ENCODE results near the gene NLK. TPM values are rescaled to one million over a fixed set of nuclear protein-coding genes. Genes with fewer than 3 reads are reported as not detected.

NLK gene
- total and polyA plus RNA-seq, 4 experiments from 2014 or later: 1.2 to 14.0 (median 7.8) TPM

DNA sequence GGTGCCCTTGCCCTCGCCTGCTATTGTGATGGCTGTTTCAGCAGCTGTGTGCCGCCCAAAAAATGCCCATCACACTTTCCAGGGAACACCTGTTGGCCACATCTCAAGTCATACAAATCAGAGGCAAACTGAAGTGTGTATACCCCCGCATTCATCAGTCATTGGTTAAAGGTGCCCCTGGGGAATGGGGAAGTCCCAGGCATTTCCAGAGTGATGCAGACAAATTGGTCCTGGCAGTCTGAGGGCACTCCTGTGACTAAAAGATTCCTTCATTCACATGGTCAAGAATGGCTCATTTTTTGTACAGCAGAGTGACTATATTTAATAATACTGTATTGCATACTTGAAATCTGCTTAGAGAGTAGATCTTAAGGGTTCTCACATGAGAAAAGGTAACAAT lies 173.6 kb downstream of the NLK start:
- Mint-ChIP-seq H3K9me3 (peaks cover 0 to 4% (median 0%) of the 10 kb centered on the region in 8 donors), H3K27me3 (peaks cover 0 to 1% of the 10 kb centered on the region in 2 donors), H3K36me3 (no peaks in the 10 kb centered on the region), H3K4me1 (peaks cover 0 to 5% (median 4%) of the 10 kb centered on the region in 4 donors), H3K27ac (peak overlapping the region in 1 of 7 donors; percentile 4), H3K4me3 (no peak overlapping the region)
- H3K27ac ChIP-seq (ENCODE audit: low read depth, low read length): no peak overlapping the region
- no peaks in the 10 kb centered on the region for H3K9me3 ChIP-seq (ENCODE audit: control insufficient read depth in 1 of 2, low read length in 2 of 2)
- DNase-seq: no peak
- no peak overlapping the region for H3K4me3 ChIP-seq (ENCODE audit: low read length in 2 of 2)
- H3K27me3 ChIP-seq (ENCODE audit: insufficient read depth, low read length): no peaks in the 10 kb centered on the region
- CTCF ChIA-PET (ENCODE audit: partially characterized antibody): no interaction called here
- H3K4me1 ChIP-seq (ENCODE audit: insufficient read depth, low read length): no peaks in the 10 kb centered on the region
- intact Hi-C loops (cut with micrococcal nuclease): no loop called here
- H3K36me3 ChIP-seq (ENCODE audit: insufficient read depth, low read length): no peaks in the 10 kb centered on the region
- POLR2A ChIA-PET (ENCODE audit: partially characterized antibody): no interaction called here

GRCh38 chr17:28216528-28216927 lies 174.1 kb downstream of the NLK start:
- Mint-ChIP-seq H3K27ac (no peak overlapping the region), H3K4me1 (peaks cover 0 to 5% (median 4%) of the 10 kb centered on the region in 4 donors), H3K9me3 (peaks cover 0 to 4% (median 0%) of the 10 kb centered on the region in 8 donors), H3K27me3 (peaks cover 0 to 1% of the 10 kb centered on the region in 2 donors), H3K4me3 (no peak overlapping the region), H3K36me3 (no peaks in the 10 kb centered on the region)
- H3K9me3 ChIP-seq (ENCODE audit: control insufficient read depth in 1 of 2, low read length in 2 of 2): no peaks in the 10 kb centered on the region
- intact Hi-C loops (cut with micrococcal nuclease): no loop called here
- ChIA-PET POLR2A (ENCODE audit: partially characterized antibody) (no interaction called here), CTCF (ENCODE audit: partially characterized antibody) (no interaction called here)
- no peak overlapping the region for H3K4me3 ChIP-seq (ENCODE audit: low read length in 2 of 2)
- DNase-seq: no peak
- no peaks in the 10 kb centered on the region for H3K4me1 ChIP-seq (ENCODE audit: insufficient read depth, low read length)
- H3K27ac ChIP-seq (ENCODE audit: low read depth, low read length): no peak overlapping the region
- no peaks in the 10 kb centered on the region for H3K27me3 ChIP-seq (ENCODE audit: insufficient read depth, low read length)
- H3K36me3 ChIP-seq (ENCODE audit: insufficient read depth, low read length): no peaks in the 10 kb centered on the region

DNA sequence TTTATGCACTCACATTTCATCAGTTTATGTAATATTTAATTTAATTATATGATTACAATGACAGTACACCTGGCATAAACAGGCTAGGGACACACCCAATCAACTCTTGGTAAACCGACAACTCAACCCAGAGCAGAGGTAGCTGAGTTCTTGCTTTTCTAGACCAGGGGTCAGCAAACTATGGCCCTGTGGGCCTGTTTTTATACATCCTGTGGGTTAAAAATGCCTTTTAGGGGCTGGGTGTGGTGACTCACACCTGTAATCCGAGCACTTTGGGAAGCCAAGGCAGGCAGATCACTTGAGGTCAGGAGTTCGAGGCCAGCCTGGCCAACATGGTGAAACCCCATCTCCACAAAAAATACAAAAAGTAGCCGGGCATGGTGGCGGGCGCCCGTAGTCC lies 177.3 kb downstream of the NLK start:
- Histone ChIP-seq H3K4me1 (ENCODE audit: insufficient read depth, low read length) (no peaks in the 10 kb centered on the region), H3K36me3 (ENCODE audit: insufficient read depth, low read length) (no peaks in the 10 kb centered on the region), H3K27ac (ENCODE audit: low read depth, low read length) (no peak overlapping the region), H3K27me3 (ENCODE audit: insufficient read depth, low read length) (no peaks in the 10 kb centered on the region), H3K9me3 (ENCODE audit: control insufficient read depth in 1 of 2, low read length in 2 of 2) (no peaks in the 10 kb centered on the region), H3K4me3 (ENCODE audit: low read length in 2 of 2) (no peak overlapping the region)
- ChIA-PET POLR2A (ENCODE audit: partially characterized antibody) (no interaction called here), CTCF (ENCODE audit: partially characterized antibody) (no interaction called here)
- Mint-ChIP-seq H3K36me3 (no peaks in the 10 kb centered on the region), H3K4me3 (no peak overlapping the region), H3K27me3 (peaks cover 1 to 2% of the 10 kb centered on the region in 2 donors), H3K9me3 (no peaks in the 10 kb centered on the region), H3K27ac (no peak overlapping the region), H3K4me1 (peaks cover 0 to 5% (median 4%) of the 10 kb centered on the region in 4 donors)
- DNase-seq: no peak
- intact Hi-C loops (cut with micrococcal nuclease): no loop called here

DNA sequence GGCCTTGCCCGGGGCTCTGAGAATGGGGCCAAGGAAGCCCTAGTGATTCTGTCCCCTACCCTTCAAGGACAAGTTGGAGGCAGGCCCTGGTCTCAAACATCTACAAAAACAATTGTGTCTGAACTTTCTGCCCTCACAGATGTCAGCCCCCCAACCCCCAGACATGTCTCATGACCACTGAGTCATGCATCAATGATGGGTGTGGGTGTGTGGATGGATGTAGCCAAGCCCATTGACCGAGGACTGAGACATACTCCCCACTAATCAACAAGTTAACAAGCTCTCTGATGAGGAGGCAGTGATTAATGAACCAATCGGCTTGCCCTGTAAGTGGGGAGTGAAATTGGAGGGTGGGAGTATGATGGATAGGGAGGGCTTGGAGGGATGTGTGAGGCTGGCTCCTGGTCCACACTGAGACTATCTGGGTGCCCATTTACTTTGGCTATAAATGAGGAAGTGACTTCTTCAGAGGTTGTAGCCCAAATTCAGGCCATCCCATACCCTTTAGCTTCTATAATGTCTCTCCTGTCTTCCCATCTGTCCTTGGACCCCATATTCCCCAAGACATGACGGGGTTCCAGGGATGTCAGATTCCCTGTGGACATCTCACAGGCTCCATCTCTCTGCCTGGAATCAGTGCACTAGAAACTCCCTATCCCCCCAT lies 179.4 kb downstream of the NLK start:
- no peak overlapping the region for H3K27ac ChIP-seq (ENCODE audit: low read depth, low read length)
- no peak overlapping the region for H3K4me3 ChIP-seq (ENCODE audit: low read length in 2 of 2)
- no peaks in the 10 kb centered on the region for H3K9me3 ChIP-seq (ENCODE audit: control insufficient read depth in 1 of 2, low read length in 2 of 2)
- no peaks in the 10 kb centered on the region for H3K4me1 ChIP-seq (ENCODE audit: insufficient read depth, low read length)
- H3K4me3 Mint-ChIP-seq: no peak overlapping the region
- H3K4me1 Mint-ChIP-seq: peaks cover 0 to under 1% (median 0%) of the 10 kb centered on the region in 4 donors
- H3K27me3 Mint-ChIP-seq: peaks cover 7 to 10% of the 10 kb centered on the region in 2 donors
- no peaks in the 10 kb centered on the region for H3K36me3 ChIP-seq (ENCODE audit: insufficient read depth, low read length)
- ChIA-PET CTCF (ENCODE audit: partially characterized antibody) (interaction anchor here (0.5 to 1.7 kb wide), 2 partner anchors 30 to 496 kb away, joined by 5 read pairs; no protein-coding TSS in a partner anchor), POLR2A (ENCODE audit: partially characterized antibody) (no interaction called here)
- DNase-seq: no peak
- peaks cover 9% of the 10 kb centered on the region for H3K27me3 ChIP-seq (ENCODE audit: insufficient read depth, low read length)
- no peak overlapping the region for H3K27ac Mint-ChIP-seq
- no peaks in the 10 kb centered on the region for H3K9me3 Mint-ChIP-seq
- intact Hi-C loops (cut with micrococcal nuclease): no loop called here
- no peaks in the 10 kb centered on the region for H3K36me3 Mint-ChIP-seq

DNA sequence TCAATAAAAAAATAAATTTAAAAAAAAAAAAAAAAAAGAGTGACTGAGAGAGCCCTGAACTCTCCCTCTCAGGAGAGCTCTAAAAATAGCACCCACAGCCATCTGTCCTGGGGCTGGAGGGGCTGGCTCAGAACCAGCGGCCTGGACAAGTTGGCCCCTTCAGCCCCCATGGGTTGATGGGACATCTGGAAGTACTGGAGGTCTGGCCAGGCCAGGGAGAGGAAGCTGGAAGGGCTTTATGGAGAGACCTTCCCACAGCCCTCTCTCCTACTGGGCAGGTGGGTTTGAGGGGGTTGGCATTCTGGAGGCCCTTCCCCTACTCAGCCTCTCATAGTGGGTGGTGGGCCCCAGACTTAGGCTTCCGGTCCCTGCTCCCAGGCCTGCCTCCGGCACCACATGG lies 182.8 kb downstream of the NLK start:
- Histone ChIP-seq H3K36me3 (ENCODE audit: insufficient read depth, low read length) (no peaks in the 10 kb centered on the region), H3K27me3 (ENCODE audit: insufficient read depth, low read length) (peaks cover 19% of the 10 kb centered on the region), H3K4me3 (ENCODE audit: low read length in 2 of 2) (no peak overlapping the region), H3K27ac (ENCODE audit: low read depth, low read length) (no peak overlapping the region), H3K4me1 (ENCODE audit: insufficient read depth, low read length) (peaks cover 10% of the 10 kb centered on the region), H3K9me3 (ENCODE audit: control insufficient read depth in 1 of 2, low read length in 2 of 2) (no peaks in the 10 kb centered on the region)
- no peak overlapping the region for H3K4me3 Mint-ChIP-seq
- peaks cover 0 to 2% (median 0%) of the 10 kb centered on the region in 8 donors for H3K9me3 Mint-ChIP-seq
- intact Hi-C loops (cut with micrococcal nuclease): no loop called here
- ChIA-PET POLR2A (ENCODE audit: partially characterized antibody) (no interaction called here), CTCF (ENCODE audit: partially characterized antibody) (interaction anchor here (0.6 kb wide), 1 partner anchor 456 kb away, joined by 3 read pairs; no protein-coding TSS in a partner anchor)
- no peaks in the 10 kb centered on the region for H3K36me3 Mint-ChIP-seq
- H3K27ac Mint-ChIP-seq: no peak overlapping the region
- H3K27me3 Mint-ChIP-seq: peaks cover 28 to 33% of the 10 kb centered on the region in 2 donors
- no peak for DNase-seq
- peaks cover 4 to 14% (median 10%) of the 10 kb centered on the region in 4 donors for H3K4me1 Mint-ChIP-seq

DNA sequence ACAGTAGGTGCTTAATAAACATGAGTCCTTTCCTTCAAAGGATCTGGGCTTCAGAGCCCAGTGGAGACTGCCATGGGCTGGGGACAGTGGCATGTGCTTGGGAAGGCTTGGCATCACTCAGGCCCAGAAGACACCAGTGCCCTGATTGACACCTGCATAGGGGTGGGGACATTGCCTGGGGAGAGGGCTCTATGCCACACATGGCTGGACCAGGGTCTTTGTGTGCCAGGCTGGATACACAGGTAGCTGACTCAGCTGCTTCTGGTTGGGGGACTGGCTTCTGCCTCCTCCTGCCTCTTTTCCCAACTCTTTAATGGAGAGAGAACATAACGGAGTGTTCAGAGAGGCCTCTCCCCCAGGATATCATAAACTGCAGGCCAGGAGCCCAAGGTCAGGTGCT lies 183.4 kb downstream of the NLK start:
- Mint-ChIP-seq H3K36me3 (no peaks in the 10 kb centered on the region), H3K4me1 (peaks cover 4 to 14% (median 10%) of the 10 kb centered on the region in 4 donors), H3K9me3 (peaks cover 0 to 2% (median 0%) of the 10 kb centered on the region in 8 donors), H3K27ac (no peak overlapping the region), H3K4me3 (no peak overlapping the region), H3K27me3 (peaks cover 34 to 35% of the 10 kb centered on the region in 2 donors)
- peaks cover 19% of the 10 kb centered on the region for H3K27me3 ChIP-seq (ENCODE audit: insufficient read depth, low read length)
- H3K9me3 ChIP-seq (ENCODE audit: control insufficient read depth in 1 of 2, low read length in 2 of 2): no peaks in the 10 kb centered on the region
- CTCF ChIA-PET (ENCODE audit: partially characterized antibody): interaction anchor here (1.0 to 1.4 kb wide), 2 partner anchors 26 to 225 kb away, joined by 3 to 4 read pairs; no protein-coding TSS in a partner anchor
- no peaks in the 10 kb centered on the region for H3K36me3 ChIP-seq (ENCODE audit: insufficient read depth, low read length)
- no peak overlapping the region for H3K27ac ChIP-seq (ENCODE audit: low read depth, low read length)
- intact Hi-C loops (cut with micrococcal nuclease): no loop called here
- H3K4me1 ChIP-seq (ENCODE audit: insufficient read depth, low read length): peaks cover 10% of the 10 kb centered on the region
- DNase-seq: no peak
- no peak overlapping the region for H3K4me3 ChIP-seq (ENCODE audit: low read length in 2 of 2)
- POLR2A ChIA-PET (ENCODE audit: partially characterized antibody): no interaction called here

GRCh38 chr17:28226563-28227315 lies 184.3 kb downstream of the NLK start:
- no peak for DNase-seq
- no peak overlapping the region for H3K4me3 ChIP-seq (ENCODE audit: low read length in 2 of 2)
- Mint-ChIP-seq H3K4me1 (peaks cover 4 to 14% (median 10%) of the 10 kb centered on the region in 4 donors), H3K27ac (peak overlapping the region in 1 of 7 donors; percentile 72), H3K36me3 (no peaks in the 10 kb centered on the region), H3K4me3 (peak overlapping the region in 1 of 8 donors; percentile 43), H3K9me3 (peaks cover 0 to 2% (median 0%) of the 10 kb centered on the region in 8 donors), H3K27me3 (peaks cover 35 to 38% of the 10 kb centered on the region in 2 donors)
- peaks cover 19% of the 10 kb centered on the region for H3K27me3 ChIP-seq (ENCODE audit: insufficient read depth, low read length)
- intact Hi-C loops (cut with micrococcal nuclease): no loop called here
- H3K27ac ChIP-seq (ENCODE audit: low read depth, low read length): no peak overlapping the region
- H3K4me1 ChIP-seq (ENCODE audit: insufficient read depth, low read length): peaks cover 10% of the 10 kb centered on the region
- ChIA-PET POLR2A (ENCODE audit: partially characterized antibody) (no interaction called here), CTCF (ENCODE audit: partially characterized antibody) (interaction anchor here (0.6 to 1.4 kb wide), 3 partner anchors 15 to 224 kb away, joined by 3 to 4 read pairs (median 3); no protein-coding TSS in a partner anchor)
- no peaks in the 10 kb centered on the region for H3K9me3 ChIP-seq (ENCODE audit: control insufficient read depth in 1 of 2, low read length in 2 of 2)
- no peaks in the 10 kb centered on the region for H3K36me3 ChIP-seq (ENCODE audit: insufficient read depth, low read length)

Measured in CD4-positive, alpha-beta memory T cell (primary cell).